DND-41 (cell line): ENCODE data around the gene DYSF.
"Not testable (repeated sequence)": the region's sequence is repeated elsewhere in the genome, so short reads cannot be mapped to it uniquely, and the experiment has no call there.

ENCODE experiments used
- ATAC-seq: fragments of 200-7000 bp; cut with Tn5 transposase; 3 replicates; pipeline ENCODE4 v1.9.1; 2021; ENCODE audit warnings: low read depth; ENCODE audit not compliant: insufficient read depth
- DNase-seq: peaks from one replicate; pipeline ENCODE4 v3.0.0-alpha.2; 2020
- H2AFZ ChIP-seq: 2 replicates; pipeline ENCODE4 v1.6.0; 2012; ENCODE audit warnings: low read depth, low read length
- H3K27ac ChIP-seq: 2 replicates; pipeline ENCODE4 v1.5.1; 2012; ENCODE audit warnings: low read length, inconsistent platforms
- H3K27me3 ChIP-seq: fragments of 200-600 bp; sonication (generic); 2 replicates; pipeline ENCODE4 v1.6.0; 2012; ENCODE audit warnings: low read length, mild to moderate bottlenecking, inconsistent platforms; ENCODE audit not compliant: insufficient read depth, poor library complexity
- H3K36me3 ChIP-seq: 2 replicates; pipeline ENCODE4 v1.5.1; 2012; ENCODE audit warnings: low read length, inconsistent platforms; ENCODE audit not compliant: insufficient read depth
- H3K4me1 ChIP-seq: 2 replicates; pipeline ENCODE4 v1.5.1; 2012; ENCODE audit warnings: mild to moderate bottlenecking, low read length; ENCODE audit not compliant: insufficient read depth
- H3K4me2 ChIP-seq: 2 replicates; pipeline ENCODE4 v1.6.0; 2012; ENCODE audit warnings: mild to moderate bottlenecking, moderate library complexity, low read length, inconsistent platforms; ENCODE audit not compliant: insufficient read depth
- H3K4me3 ChIP-seq, 2 experiments: fragments of 200-600 bp in 1 of 2; shearing (Covaris generic) in 1 of 2; 2 replicates each; pipeline ENCODE4 v1.5.1; 2012 to 2016; ENCODE audit warnings: inconsistent platforms in 2 of 2, low read length in 2 of 2, mild to moderate bottlenecking in 2 of 2, low read depth in 1 of 2, moderate library complexity in 1 of 2
- H3K79me2 ChIP-seq: 2 replicates; pipeline ENCODE4 v1.6.0; 2012; ENCODE audit warnings: low read length, inconsistent platforms; ENCODE audit not compliant: insufficient read depth
- H3K9ac ChIP-seq: 2 replicates; pipeline ENCODE4 v1.6.0; 2012; ENCODE audit warnings: low read depth, mild to moderate bottlenecking, inconsistent platforms, low read length, moderate library complexity
- H3K9me3 ChIP-seq: 2 replicates; pipeline ENCODE4 v1.5.1; 2012; ENCODE audit warnings: low read length, moderate library complexity, mild to moderate bottlenecking, inconsistent platforms; ENCODE audit not compliant: insufficient read depth, severe bottlenecking
- H4K20me1 ChIP-seq: 2 replicates; pipeline ENCODE4 v1.6.0; 2012; ENCODE audit warnings: low read length; ENCODE audit not compliant: insufficient read depth
- CTCF ChIP-seq: IDR thresholded peaks from 2 replicates; pipeline ENCODE4 v1.5.1; 2012; ENCODE audit warnings: borderline replicate concordance, low read length, moderate library complexity, mild to moderate bottlenecking; ENCODE audit not compliant: poor library complexity, severe bottlenecking; ENCODE audit errors: extremely low read depth
- EZH2 ChIP-seq: IDR thresholded peaks from 3 replicates; pipeline ENCODE4 v1.6.1; 2012; ENCODE audit warnings: borderline replicate concordance, low read depth, mild to moderate bottlenecking, moderate library complexity, low read length, inconsistent platforms; ENCODE audit not compliant: severe bottlenecking

DYSF gene

GRCh38 chr2:71428472-71429383 lies 24.6 kb upstream of the DYSF start:
- Histone ChIP-seq H3K9me3 (no peaks in the 10 kb centered on the region), H3K27ac (no peak overlapping the region), H3K9ac (no peak overlapping the region), H3K36me3 (peaks cover 93% of the 10 kb centered on the region), H3K4me2 (no peak overlapping the region), H2AFZ (no peak overlapping the region), H3K27me3 (no peaks in the 10 kb centered on the region), H3K79me2 (no peaks in the 10 kb centered on the region), H4K20me1 (no peaks in the 10 kb centered on the region; the same call in 1 of the 2 replicates), H3K4me1 (no peaks in the 10 kb centered on the region), H3K4me3 (no peak overlapping the region)
- TF ChIP-seq CTCF (no peak), EZH2 (no peak)
- DNase-seq (no peak), ATAC-seq (no peak)

GRCh38 chr2:71445142-71445541 lies 8.2 kb upstream of the DYSF start:
- not testable (repeated sequence) for H3K79me2 ChIP-seq, H3K4me2 ChIP-seq, H3K9me3 ChIP-seq, H4K20me1 ChIP-seq, H3K9ac ChIP-seq, H2AFZ ChIP-seq, DNase-seq, H3K4me1 ChIP-seq, H3K27ac ChIP-seq, ATAC-seq, H3K4me3 ChIP-seq, H3K36me3 ChIP-seq, H3K27me3 ChIP-seq

- H3K9me3 ChIP-seq: no peaks in the 10 kb centered on the region
- H3K79me2 ChIP-seq: no peaks in the 10 kb centered on the region
- H3K4me1 ChIP-seq: no peaks in the 10 kb centered on the region
- H3K27ac ChIP-seq: no peak overlapping the region
- H3K27me3 ChIP-seq: no peaks in the 10 kb centered on the region
- ATAC-seq (no peak), DNase-seq (no peak)
- no peak for TF ChIP-seq EZH2
- H3K4me2 ChIP-seq: no peak overlapping the region
- H4K20me1 ChIP-seq: no peaks in the 10 kb centered on the region
- H3K9ac ChIP-seq: no peak overlapping the region
- no peak overlapping the region for H2AFZ ChIP-seq
- H3K36me3 ChIP-seq: no peaks in the 10 kb centered on the region
- H3K4me3 ChIP-seq: no peak overlapping the region
Observed at GRCh38 chr2:71446505-71446904, 6.9 kb upstream of the DYSF start.

GRCh38 chr2:71449343-71449742 lies 4.0 kb upstream of the DYSF start:
- H3K4me2 ChIP-seq: no peak overlapping the region
- no peak overlapping the region for H2AFZ ChIP-seq
- no peaks in the 10 kb centered on the region for H3K36me3 ChIP-seq
- no peaks in the 10 kb centered on the region for H3K4me1 ChIP-seq
- no peaks in the 10 kb centered on the region for H3K79me2 ChIP-seq
- H4K20me1 ChIP-seq: no peaks in the 10 kb centered on the region
- no peaks in the 10 kb centered on the region for H3K9me3 ChIP-seq
- H3K9ac ChIP-seq: no peak overlapping the region
- no peak for DNase-seq
- H3K27me3 ChIP-seq: no peaks in the 10 kb centered on the region
- ATAC-seq: peak; percentile 45; the same call in 2 of the 3 replicates
- no peak overlapping the region for H3K27ac ChIP-seq
- H3K4me3 ChIP-seq: no peak overlapping the region
- TF ChIP-seq CTCF (no peak), EZH2 (no peak)
